Colonic mucosa (tissue), 4 donors: ENCODE measurements around the gene NLRX1. TPM values are rescaled to one million over a fixed set of nuclear protein-coding genes. Genes with fewer than 3 reads are reported as not detected.
"Not testable (repeated sequence)": the region's sequence is repeated elsewhere in the genome, so short reads cannot be mapped to it uniquely, and the experiment has no call there.

Experiments
- DNase-seq: peaks from one replicate; pipeline ENCODE4 v3.0.0-alpha.2; 2020
- H3K27ac ChIP-seq: fragments of 200-600 bp; one replicate; pipeline ENCODE4 v1.8.0; 2021
- H3K27me3 ChIP-seq: fragments of 200-600 bp; one replicate; pipeline ENCODE4 v1.8.0; 2021
- H3K36me3 ChIP-seq: fragments of 200-600 bp; one replicate; pipeline ENCODE4 v1.8.0; 2021
- H3K4me1 ChIP-seq: fragments of 200-600 bp; one replicate; pipeline ENCODE4 v1.8.0; 2021; ENCODE audit warnings: mild to moderate bottlenecking
- H3K4me3 ChIP-seq: fragments of 200-600 bp; one replicate; pipeline ENCODE4 v1.8.0; 2021
- H3K9ac ChIP-seq, 2 donors: one replicate each; pipeline ENCODE4 v1.7.0; 2013; ENCODE audit warnings: control low read depth in 2 of 2, low read depth in 2 of 2, low read length in 2 of 2
- H3K9me3 ChIP-seq: fragments of 200-600 bp; one replicate; pipeline ENCODE4 v1.8.0; 2021
- intact Hi-C: fragments of 100-400 bp; cut with DNase I; formaldehyde crosslinking; loops from one replicate; pipeline ENCODE4 v1.14.1; 2022
- total RNA-seq, 2 donors: library from RNA; stranded (reverse); fragmentation: NEBNext Ultra II Directional in 1 of 2; extraction: Animal tissue kit (Norgen Biotek cat#: 25700) in 1 of 2; gene quantifications; one replicate each; pipeline ENCODE4 v1.2.1, GENCODE V29; 2021
- TF ChIP-seq, protein P1 (sequence below): fragments of 200-600 bp; IDR thresholded peaks from one replicate; pipeline ENCODE4 v1.8.0; 2022; ENCODE audit warnings: antibody characterized with exemption, mild to moderate bottlenecking
- donor health status: healthy.
- donor health status: DM: no; HTN: no; CAD: no.
- donor health status: DM: no; HTN: no; CAD: no.

The NLRX1 gene
- total RNA-seq, 2 donors from 2014 or later: 16.5 to 17.1 TPM

- H3K27ac ChIP-seq: no peak overlapping the region
- intact Hi-C loops: no loop called here
- no peaks in the 10 kb centered on the region for H3K9me3 ChIP-seq
- DNase-seq: no peak
- H3K9ac ChIP-seq: no peak overlapping the region
- no peak overlapping the region for H3K4me3 ChIP-seq
- TF ChIP-seq, protein P1, sequence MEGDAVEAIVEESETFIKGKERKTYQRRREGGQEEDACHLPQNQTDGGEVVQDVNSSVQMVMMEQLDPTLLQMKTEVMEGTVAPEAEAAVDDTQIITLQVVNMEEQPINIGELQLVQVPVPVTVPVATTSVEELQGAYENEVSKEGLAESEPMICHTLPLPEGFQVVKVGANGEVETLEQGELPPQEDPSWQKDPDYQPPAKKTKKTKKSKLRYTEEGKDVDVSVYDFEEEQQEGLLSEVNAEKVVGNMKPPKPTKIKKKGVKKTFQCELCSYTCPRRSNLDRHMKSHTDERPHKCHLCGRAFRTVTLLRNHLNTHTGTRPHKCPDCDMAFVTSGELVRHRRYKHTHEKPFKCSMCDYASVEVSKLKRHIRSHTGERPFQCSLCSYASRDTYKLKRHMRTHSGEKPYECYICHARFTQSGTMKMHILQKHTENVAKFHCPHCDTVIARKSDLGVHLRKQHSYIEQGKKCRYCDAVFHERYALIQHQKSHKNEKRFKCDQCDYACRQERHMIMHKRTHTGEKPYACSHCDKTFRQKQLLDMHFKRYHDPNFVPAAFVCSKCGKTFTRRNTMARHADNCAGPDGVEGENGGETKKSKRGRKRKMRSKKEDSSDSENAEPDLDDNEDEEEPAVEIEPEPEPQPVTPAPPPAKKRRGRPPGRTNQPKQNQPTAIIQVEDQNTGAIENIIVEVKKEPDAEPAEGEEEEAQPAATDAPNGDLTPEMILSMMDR: no peak
- no peaks in the 10 kb centered on the region for H3K36me3 ChIP-seq
- no peaks in the 10 kb centered on the region for H3K4me1 ChIP-seq
- H3K27me3 ChIP-seq: no peaks in the 10 kb centered on the region
Observed at GRCh38 chr11:119222891-119223290, 54.4 kb downstream of the NLRX1 start.

- no peaks in the 10 kb centered on the region for H3K36me3 ChIP-seq
- no peaks in the 10 kb centered on the region for H3K4me1 ChIP-seq
- H3K9ac ChIP-seq: no peak overlapping the region
- H3K9me3 ChIP-seq: no peaks in the 10 kb centered on the region
- H3K27me3 ChIP-seq: no peaks in the 10 kb centered on the region
- intact Hi-C loops: no loop called here
- no peak for DNase-seq
- no peak overlapping the region for H3K4me3 ChIP-seq
- TF ChIP-seq, protein P1: no peak
- no peak overlapping the region for H3K27ac ChIP-seq
Observed at GRCh38 chr11:119223856-119224255, 55.3 kb downstream of the NLRX1 start.

- H3K36me3 ChIP-seq, H3K9me3 ChIP-seq, H3K9ac ChIP-seq, H3K27me3 ChIP-seq, H3K4me3 ChIP-seq, intact Hi-C loops, H3K4me1 ChIP-seq, DNase-seq, H3K27ac ChIP-seq: not testable (repeated sequence)
Observed at GRCh38 chr11:119228535-119229287, 60.2 kb downstream of the NLRX1 start.

GRCh38 chr11:119229288-119229672, 60.8 kb downstream of the NLRX1 start:
- Histone ChIP-seq H3K4me1 (no peaks in the 10 kb centered on the region), H3K27me3 (no peaks in the 10 kb centered on the region), H3K36me3 (no peaks in the 10 kb centered on the region), H3K9ac (no peak overlapping the region), H3K4me3 (no peak overlapping the region), H3K27ac (no peak overlapping the region), H3K9me3 (no peaks in the 10 kb centered on the region)
- no peak for DNase-seq
- TF ChIP-seq, protein P1: no peak
- intact Hi-C loops: no loop called here

GRCh38 chr11:119229741-119230140, 61.2 kb downstream of the NLRX1 start:
- no peaks in the 10 kb centered on the region for H3K36me3 ChIP-seq
- H3K27me3 ChIP-seq: no peaks in the 10 kb centered on the region
- no peak for DNase-seq
- intact Hi-C loops: no loop called here
- TF ChIP-seq, protein P1: no peak
- H3K4me1 ChIP-seq: no peaks in the 10 kb centered on the region
- no peak overlapping the region for H3K27ac ChIP-seq
- H3K4me3 ChIP-seq: no peak overlapping the region
- H3K9me3 ChIP-seq: no peaks in the 10 kb centered on the region
- no peak overlapping the region for H3K9ac ChIP-seq

Other genes with a start within 250 kb of the NLRX1 start
- 10 to 100 TPM; 31.4 to 37.4 TPM for gene BCL9L, start 242.8 kb upstream of the NLRX1 start, total RNA-seq
- not detected for gene UPK2, start 212.4 kb upstream of the NLRX1 start, total RNA-seq
- not detected for gene FOXR1, start 197.0 kb upstream of the NLRX1 start, total RNA-seq
- gene CENATAC, start 170.6 kb upstream of the NLRX1 start, total RNA-seq: 10 to 100 TPM; 11.9 to 19.0 TPM
- 100 to 1,000 TPM; 710 to 758 TPM for gene RPS25, start 150.4 kb upstream of the NLRX1 start, total RNA-seq
- 10 to 100 TPM; 72.6 to 73.2 TPM for gene TRAPPC4, start 150.0 kb upstream of the NLRX1 start, total RNA-seq
- 10 to 100 TPM; 48.9 to 56.4 TPM for gene SLC37A4, start 137.8 kb upstream of the NLRX1 start, total RNA-seq
- gene HYOU1, start 111.5 kb upstream of the NLRX1 start, total RNA-seq: 100 to 1,000 TPM; 120 to 273 TPM
- gene VPS11, start 100.9 kb upstream of the NLRX1 start, total RNA-seq: 10 to 100 TPM; 23.0 to 24.1 TPM
- gene HMBS, start 83.8 kb upstream of the NLRX1 start, total RNA-seq: 10 to 100 TPM; 18.7 to 50.5 TPM
- 100 to 1,000 TPM in 1 of 2 donors, 10 to 100 TPM in 1; 39.4 to 104 TPM for gene DPAGT1, start 66.9 kb upstream of the NLRX1 start, total RNA-seq
- 10 to 100 TPM; 20.6 to 27.9 TPM for gene C2CD2L, start 61.4 kb upstream of the NLRX1 start, total RNA-seq
- 10 to 100 TPM; 31.9 to 33.3 TPM for gene HINFP, start 47.1 kb upstream of the NLRX1 start, total RNA-seq
- gene ABCG4, start 19.7 kb upstream of the NLRX1 start, total RNA-seq: under 1 TPM; 0.05 to 0.22 TPM
- 10 to 100 TPM; 52.3 to 72.7 TPM for gene NHERF4, start 16.8 kb downstream of the NLRX1 start, total RNA-seq
- gene CBL, start 37.6 kb downstream of the NLRX1 start, total RNA-seq: 10 to 100 TPM; 10.8 to 16.4 TPM
- 10 to 100 TPM in 1 of 2 donors, 1 to 10 TPM in 1; 5.4 to 36.9 TPM for gene MCAM, start 148.4 kb downstream of the NLRX1 start, total RNA-seq
- gene RNF26, start 165.8 kb downstream of the NLRX1 start, total RNA-seq: 10 to 100 TPM; 22.9 to 46.6 TPM
- 1 to 10 TPM; 5.3 to 8.7 TPM for gene C1QTNF5, start 172.2 kb downstream of the NLRX1 start, total RNA-seq
- not detected for gene MFRP, start 178.0 kb downstream of the NLRX1 start, total RNA-seq
- 10 to 100 TPM in 1 of 2 donors, 1 to 10 TPM in 1; 7.9 to 11.6 TPM for gene USP2, start 213.0 kb downstream of the NLRX1 start, total RNA-seq